GM18858 (cell line): Measurements from ENCODE around the gene NLRP1.

Experiments
- ATAC-seq: cut with Tn5 transposase; IDR thresholded peaks from one replicate; pipeline ENCODE4 v1.9.1; 2021; ENCODE audit not compliant: unreplicated experiment

Gene NLRP1

DNA sequence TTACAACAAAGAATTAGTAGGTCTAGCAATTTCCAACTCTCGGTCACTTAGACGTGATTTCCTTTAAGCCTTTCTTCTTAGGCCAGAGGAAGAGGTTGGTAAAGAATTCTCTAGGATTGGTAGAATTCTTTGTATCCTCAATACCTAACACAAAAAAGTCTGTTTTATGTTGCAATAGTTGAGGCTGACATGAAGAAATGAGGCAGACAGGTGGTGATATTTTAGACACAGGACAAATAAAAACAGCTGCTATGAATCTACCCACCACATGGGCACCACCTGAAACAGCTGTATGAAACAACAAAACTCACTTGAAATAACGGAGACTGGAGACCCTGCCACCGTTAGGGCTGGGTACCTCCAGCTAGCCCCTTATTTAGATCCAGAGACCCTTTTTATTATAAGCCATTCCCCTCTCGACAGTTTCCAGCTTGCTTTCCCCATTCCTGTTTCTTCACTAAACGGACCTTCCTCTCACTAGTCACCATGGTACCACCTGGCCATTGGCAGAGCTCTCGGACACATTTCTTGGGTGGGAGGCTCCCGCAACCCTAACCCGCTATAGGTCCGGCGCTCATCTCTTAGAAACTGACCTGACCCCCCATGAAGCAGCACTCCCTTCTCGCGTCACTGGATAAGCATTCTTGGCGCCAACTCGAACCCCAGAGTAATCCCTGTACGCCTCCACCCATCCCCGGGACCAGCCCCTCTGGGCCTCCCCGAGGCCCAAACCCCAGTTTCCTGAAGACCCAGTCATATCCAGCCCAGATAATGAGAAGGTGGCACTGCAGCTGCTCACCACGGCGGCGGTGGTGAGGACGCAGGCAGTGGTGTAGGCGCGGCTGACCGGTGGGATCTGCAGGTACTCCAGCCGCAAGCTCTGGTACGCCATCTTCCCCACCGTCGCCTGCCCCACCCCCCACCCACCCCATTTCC lies 98.8 kb downstream of the NLRP1 start, which contains the start of gene DERL2:
Gene DERL2, minus strand, starts transcription at position 909 of the 936 bp plus-strand sequence. Its CDS starts 17 bp downstream, at position 892.
- peak; percentile 15 for ATAC-seq

DNA sequence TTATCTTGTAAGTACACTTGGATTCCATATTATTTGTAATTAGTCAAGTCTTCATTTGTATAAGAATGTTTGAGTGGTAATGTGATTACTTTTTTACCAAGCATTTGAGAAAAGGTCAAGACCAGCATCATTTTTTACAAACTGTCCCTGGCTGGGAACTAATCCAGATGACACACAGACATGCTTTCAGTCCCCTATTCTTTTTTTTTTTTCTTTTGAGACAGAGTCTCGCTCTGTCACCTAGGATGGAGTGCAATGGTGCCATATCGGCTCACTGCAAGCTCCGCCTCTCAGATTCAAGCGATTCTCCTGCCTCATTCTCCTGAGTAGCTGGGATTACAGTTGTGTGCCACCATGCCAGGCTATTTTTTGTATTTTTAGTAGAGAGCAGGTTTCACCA lies 102.9 kb downstream of the NLRP1 start:
- no peak for ATAC-seq

DNA sequence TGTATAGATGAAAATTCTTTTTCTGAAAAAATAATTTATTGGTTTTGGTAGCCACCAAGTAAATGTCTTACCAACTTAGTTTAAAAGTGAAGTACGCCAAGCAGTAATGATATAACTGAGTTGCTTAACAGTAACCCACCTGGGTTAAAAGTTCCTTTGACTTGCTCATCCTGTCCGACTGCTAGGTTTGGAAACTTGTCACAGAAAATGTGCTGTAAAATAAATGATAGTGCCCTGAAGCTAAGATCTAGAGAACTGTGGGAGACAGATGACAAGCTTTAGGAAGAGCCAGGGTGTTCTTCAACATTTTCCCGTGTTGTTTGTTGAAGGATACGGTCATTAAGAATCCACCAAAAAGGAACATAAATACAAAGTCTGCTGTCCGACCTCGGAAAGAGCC lies 103.3 kb downstream of the NLRP1 start:
- ATAC-seq = no peak

DNA sequence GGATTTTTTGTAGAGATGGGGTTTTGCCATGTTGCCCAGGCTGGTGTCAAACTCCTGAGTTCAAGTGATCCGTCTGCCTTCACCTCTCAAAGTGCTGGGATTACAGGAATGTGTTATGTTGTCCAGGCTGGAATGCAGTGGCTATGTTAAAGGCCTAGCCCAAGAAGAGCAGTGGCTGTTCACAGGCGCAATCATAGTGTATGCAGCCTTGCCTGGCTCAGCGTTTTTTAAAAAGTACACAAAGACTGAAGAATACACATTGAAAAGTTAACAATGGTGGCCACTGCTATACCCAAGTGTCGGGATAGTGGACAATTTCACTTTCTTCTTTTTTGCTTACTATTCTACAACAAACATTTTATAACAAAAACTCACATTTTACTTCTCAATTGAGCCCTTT lies 105.3 kb downstream of the NLRP1 start:
- ATAC-seq = no peak

DNA sequence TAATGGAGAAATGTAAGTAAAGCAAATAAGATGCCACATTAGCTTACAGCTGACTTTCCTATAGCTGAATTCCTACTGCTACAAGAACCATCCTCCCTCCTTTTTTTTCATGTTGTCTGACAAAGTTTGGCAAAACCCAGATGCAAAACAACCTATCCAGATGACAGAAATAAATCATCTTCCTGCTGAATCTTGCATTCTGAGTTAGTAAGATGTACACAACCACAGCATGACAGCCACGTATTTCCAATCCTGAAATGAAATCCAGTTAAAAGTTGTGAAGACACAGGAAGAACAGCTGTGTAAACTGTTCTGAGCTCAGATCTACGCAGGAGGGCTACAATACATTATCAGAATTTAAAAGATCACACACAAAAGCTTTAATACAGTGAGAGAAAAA lies 110.4 kb downstream of the NLRP1 start:
- ATAC-seq = no peak

DNA sequence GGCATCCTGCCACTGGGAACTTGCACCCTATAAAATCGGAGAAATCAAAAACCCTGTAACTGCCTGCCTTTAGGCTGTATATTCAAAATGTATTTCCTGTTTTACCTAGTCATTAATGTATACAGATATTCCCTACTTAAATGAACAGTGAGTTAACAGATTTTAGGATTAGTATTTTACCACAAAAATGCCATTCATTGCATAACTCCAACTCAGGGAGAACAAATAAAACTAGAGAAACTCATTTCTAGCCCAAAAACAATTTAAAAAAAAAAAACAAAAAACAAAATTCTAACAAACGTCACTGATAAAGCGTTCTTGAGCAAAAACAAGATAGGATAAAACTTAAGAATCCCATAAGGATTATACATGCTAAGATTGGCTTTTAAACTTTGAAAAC lies 111.8 kb downstream of the NLRP1 start:
- ATAC-seq = no peak

DNA sequence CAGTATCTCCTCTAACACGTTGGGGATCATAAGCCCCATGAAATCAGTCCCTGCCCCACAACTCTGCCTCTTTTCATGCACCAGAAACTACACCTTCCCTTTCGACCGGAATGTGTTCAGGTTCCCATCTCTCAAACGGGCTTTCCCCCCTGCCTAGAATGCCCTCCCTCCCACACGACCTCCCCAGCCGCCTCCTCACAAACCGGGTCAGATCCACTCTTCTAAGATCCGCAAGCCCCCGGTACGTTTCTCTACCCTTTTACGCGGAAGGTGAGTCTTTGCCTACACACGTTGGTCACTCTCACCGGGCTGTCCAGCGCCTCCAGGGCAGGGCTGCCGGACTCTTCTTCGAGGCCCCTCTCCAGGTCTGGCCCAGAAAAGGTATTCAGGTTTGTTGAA lies 116.2 kb downstream of the NLRP1 start:
- ATAC-seq = no peak

DNA sequence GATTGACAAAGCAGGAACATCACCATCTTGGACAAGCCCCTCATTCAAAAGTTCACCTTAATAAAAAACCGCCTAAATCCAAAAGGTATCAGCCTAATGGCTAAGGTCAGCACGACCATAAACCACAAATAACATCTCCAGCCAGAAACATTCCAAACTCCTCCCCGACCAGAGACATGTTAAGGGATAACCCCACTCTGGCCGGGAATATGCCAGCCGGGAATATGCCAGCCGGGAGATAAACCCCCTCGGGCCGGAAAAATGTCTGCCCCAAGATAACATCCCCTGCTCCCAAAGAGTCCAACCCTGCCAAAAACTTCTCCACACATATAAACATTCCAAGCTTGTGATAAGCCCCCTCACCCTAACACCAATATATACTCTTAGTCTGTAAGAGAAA lies 116.9 kb downstream of the NLRP1 start:
- no peak for ATAC-seq

DNA sequence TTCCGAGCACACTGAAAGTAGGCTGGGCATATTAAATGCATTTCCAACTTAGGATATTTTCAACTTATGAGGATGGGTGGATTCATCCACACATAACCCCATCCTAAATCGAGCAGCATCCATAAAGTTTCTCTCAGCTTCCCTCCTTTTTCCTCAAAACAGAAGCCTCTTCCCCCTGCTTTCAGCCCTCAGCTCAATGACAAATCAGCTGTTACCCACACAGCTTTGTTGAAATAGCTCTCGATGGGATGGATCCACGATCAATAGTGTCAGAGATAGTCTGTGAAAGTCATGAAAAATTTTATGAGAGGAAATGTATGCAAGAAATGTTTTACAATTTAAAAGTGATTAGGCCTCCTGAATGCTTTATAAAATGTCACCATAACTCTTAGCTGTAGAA lies 118.0 kb downstream of the NLRP1 start:
- no peak for ATAC-seq

DNA sequence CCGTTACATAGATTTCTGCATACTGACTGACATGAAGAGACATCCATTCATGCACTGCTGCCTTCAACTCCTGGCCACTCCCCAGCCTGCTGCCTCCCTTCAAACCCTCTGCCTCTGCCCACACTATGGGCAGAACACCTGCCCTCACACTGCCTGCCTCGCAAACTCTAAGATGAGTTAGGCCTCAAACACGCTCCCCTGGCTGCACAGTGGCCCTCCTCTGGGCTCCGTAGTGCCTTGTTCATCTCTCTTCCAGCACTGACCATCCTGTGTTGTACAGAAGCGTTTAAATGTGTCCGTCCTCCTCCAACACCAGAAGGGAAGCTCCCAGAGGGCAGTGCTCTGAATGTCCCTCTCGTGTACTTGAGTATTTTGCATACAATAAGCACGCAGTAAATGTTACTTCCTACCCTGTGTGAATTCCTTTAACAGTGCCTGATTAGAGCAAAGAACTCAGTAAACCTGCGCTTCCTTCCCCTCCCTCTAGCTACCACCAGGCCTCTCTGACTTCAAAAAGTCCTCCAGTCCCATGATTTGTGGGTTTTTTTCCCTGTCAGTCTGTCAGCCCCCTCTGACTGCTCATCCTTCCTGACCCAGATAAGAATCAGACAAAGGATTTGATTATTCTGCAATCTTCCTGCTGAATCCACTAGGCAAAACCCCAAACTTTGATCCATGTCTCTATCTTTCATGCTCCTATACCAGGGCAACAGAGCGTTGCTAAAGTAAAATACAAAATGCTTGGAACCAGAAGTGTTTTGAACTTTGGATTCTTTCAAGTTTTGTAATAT lies 119.4 kb downstream of the NLRP1 start:
- ATAC-seq = no peak
